ENCODE data around the gene HIVEP2. TPM values are rescaled to one million over a fixed set of nuclear protein-coding genes. Genes with fewer than 3 reads are reported as not detected.

HIVEP2 gene
- total and polyA plus RNA-seq, 7 experiments from 2014 or later, result 12.2 to 92.1 (median 51.5) TPM

DNA sequence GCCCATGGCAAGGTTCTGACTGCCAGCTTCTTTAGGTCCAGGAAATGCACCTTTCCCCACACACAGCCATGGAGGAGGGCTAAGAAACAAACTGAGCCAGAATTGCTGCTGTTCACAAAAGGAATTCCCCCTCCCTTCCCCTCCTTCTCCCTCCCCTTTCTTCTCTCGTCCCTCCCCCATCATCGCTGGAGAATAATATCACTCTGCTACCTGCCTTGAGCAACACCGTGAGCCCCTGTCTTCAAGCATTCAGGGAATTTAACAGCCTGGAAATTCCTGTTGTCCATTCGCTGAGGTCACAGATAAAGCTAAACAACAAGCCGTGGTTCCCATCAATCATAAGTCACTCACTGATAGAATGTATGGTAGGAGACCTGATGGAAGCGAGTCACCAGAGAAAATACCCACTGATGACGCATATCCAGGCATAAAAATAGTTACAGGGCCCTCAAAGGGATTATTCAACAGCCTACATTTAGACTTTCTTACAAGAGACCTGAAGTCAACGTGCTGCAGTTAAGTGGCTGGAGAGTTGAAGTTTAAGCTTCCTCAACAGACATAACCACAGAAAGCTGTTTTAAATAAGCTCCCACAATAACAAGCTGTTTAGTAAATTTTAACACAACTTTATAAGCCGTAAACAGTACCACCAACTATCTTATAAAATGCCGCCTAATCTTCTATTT lies 59.7 kb downstream of the HIVEP2 start:
- Mint-ChIP-seq H3K27me3 (no peaks in the 10 kb centered on the region), H3K9me3 (no peaks in the 10 kb centered on the region), H3K4me1 (peaks cover 45 to 99% (median 94%) of the 10 kb centered on the region in 7 donors), H3K36me3 (peaks cover 4 to 18% (median 13%) of the 10 kb centered on the region in 5 donors), H3K4me3 (peak overlapping the region; percentile 78 to 98 (median 94)), H3K27ac (peak overlapping the region; percentile 76 to 100 (median 99))
- CTCF ChIA-PET, result interaction anchor here (0.8 to 2.0 kb wide), 12 partner anchors 8 to 410 kb away, joined by 3 to 10 read pairs (median 5); no protein-coding TSS in a partner anchor
- POLR2A ChIA-PET, result interaction anchor here (0.6 to 7.4 kb wide), 24 partner anchors 9 to 124 kb away, joined by 3 to 96 read pairs (median 5); partner anchors contain the start of gene HIVEP2
- Histone ChIP-seq H3K27me3 (ENCODE audit: control insufficient read depth in 2 of 2, insufficient read depth in 2 of 2, low read length in 2 of 2) (no peaks in the 10 kb centered on the region), H3K4me1 (ENCODE audit: control insufficient read depth in 2 of 2, insufficient read depth in 2 of 2, low read length in 2 of 2) (peaks cover 52 to 62% of the 10 kb centered on the region in 2 donors), H3K36me3 (ENCODE audit: control insufficient read depth in 2 of 3, insufficient read depth in 3 of 3, low read length in 3 of 3) (no peaks in the 10 kb centered on the region), H3K27ac (ENCODE audit: low read depth, low read length) (peak overlapping the region; percentile 84), H3K9me3 (ENCODE audit: control insufficient read depth in 2 of 3, low read length in 3 of 3) (no peaks in the 10 kb centered on the region), H3K4me3 (ENCODE audit: low read length) (peak overlapping the region; percentile 44)
- DNase-seq (peak; percentile 28 to 91 (median 83)), ATAC-seq (peak; percentile 92)
- intact Hi-C loops (cut with micrococcal nuclease), result loop anchor here (1.0 to 10.0 kb wide), 20 partner anchors 11 to 741 kb away; partner anchors contain the start of genes NMBR (in 1 of the 2) and VTA1 (in 1 of the 2)

- ATAC-seq (no peak), DNase-seq (no peak)
- no peaks in the 10 kb centered on the region for H3K9me3 ChIP-seq (ENCODE audit: control insufficient read depth in 2 of 3, low read length in 3 of 3)
- H3K27ac Mint-ChIP-seq, result peak overlapping the region; percentile 76 to 100 (median 99)
- peaks cover 52 to 63% of the 10 kb centered on the region in 2 donors for H3K4me1 ChIP-seq (ENCODE audit: control insufficient read depth in 2 of 2, insufficient read depth in 2 of 2, low read length in 2 of 2)
- peaks cover 52 to 99% (median 94%) of the 10 kb centered on the region in 7 donors for H3K4me1 Mint-ChIP-seq
- ChIA-PET POLR2A (interaction anchor here (0.6 to 7.4 kb wide), 19 partner anchors 10 to 147 kb away, joined by 3 to 96 read pairs (median 6); partner anchors contain the start of gene HIVEP2), CTCF (interaction anchor here (0.7 to 2.9 kb wide), 9 partner anchors 11 to 409 kb away, joined by 3 to 17 read pairs (median 5); no protein-coding TSS in a partner anchor)
- H3K4me3 Mint-ChIP-seq, result peak overlapping the region; percentile 78 to 98 (median 94)
- no peaks in the 10 kb centered on the region for H3K9me3 Mint-ChIP-seq
- H3K4me3 ChIP-seq (ENCODE audit: low read length), result peak overlapping the region; percentile 44
- H3K36me3 ChIP-seq (ENCODE audit: control insufficient read depth in 2 of 3, insufficient read depth in 3 of 3, low read length in 3 of 3), result no peaks in the 10 kb centered on the region
- H3K27me3 ChIP-seq (ENCODE audit: control insufficient read depth in 2 of 2, insufficient read depth in 2 of 2, low read length in 2 of 2), result no peaks in the 10 kb centered on the region
- peak overlapping the region; percentile 84 for H3K27ac ChIP-seq (ENCODE audit: low read depth, low read length)
- intact Hi-C loops (cut with micrococcal nuclease), result loop anchor here (1.0 to 10.0 kb wide), 20 partner anchors 10 to 740 kb away; partner anchors contain the start of genes NMBR (in 1 of the 2) and VTA1 (in 1 of the 2)
- peaks cover 10 to 26% (median 20%) of the 10 kb centered on the region in 5 donors for H3K36me3 Mint-ChIP-seq
- H3K27me3 Mint-ChIP-seq, result no peaks in the 10 kb centered on the region
Measured at GRCh38 chr6:142884214-142885035, 60.6 kb downstream of the HIVEP2 start.

GRCh38 chr6:142883011-142883410 lies 62.0 kb downstream of the HIVEP2 start:
- Mint-ChIP-seq H3K4me1 (peaks cover 43 to 99% (median 92%) of the 10 kb centered on the region in 7 donors), H3K4me3 (peak overlapping the region in 8 of 10 donors; percentile 17 to 97 (median 75)), H3K27ac (peak overlapping the region in 8 of 9 donors; percentile 60 to 100 (median 91)), H3K27me3 (no peaks in the 10 kb centered on the region), H3K36me3 (peaks cover 11 to 29% (median 27%) of the 10 kb centered on the region in 5 donors), H3K9me3 (no peaks in the 10 kb centered on the region)
- intact Hi-C loops (cut with micrococcal nuclease), result loop anchor here in 1 of 2 donors (10.0 kb wide), 1 partner anchor 738 kb away; the partner anchor contains the start of genes NMBR and VTA1
- no peaks in the 10 kb centered on the region for H3K9me3 ChIP-seq (ENCODE audit: control insufficient read depth in 2 of 3, low read length in 3 of 3)
- H3K27me3 ChIP-seq (ENCODE audit: control insufficient read depth in 2 of 2, insufficient read depth in 2 of 2, low read length in 2 of 2), result no peaks in the 10 kb centered on the region
- no peak overlapping the region for H3K4me3 ChIP-seq (ENCODE audit: low read length)
- peaks cover 52 to 62% of the 10 kb centered on the region in 2 donors for H3K4me1 ChIP-seq (ENCODE audit: control insufficient read depth in 2 of 2, insufficient read depth in 2 of 2, low read length in 2 of 2)
- ATAC-seq, result no peak
- no peaks in the 10 kb centered on the region for H3K36me3 ChIP-seq (ENCODE audit: control insufficient read depth in 2 of 3, insufficient read depth in 3 of 3, low read length in 3 of 3)
- H3K27ac ChIP-seq (ENCODE audit: low read depth, low read length), result peak overlapping the region; percentile 84
- POLR2A ChIA-PET, result interaction anchor here (0.5 to 7.4 kb wide), 15 partner anchors 9 to 476 kb away, joined by 3 to 96 read pairs (median 5); no protein-coding TSS in a partner anchor
- CTCF ChIA-PET, result interaction anchor here (1.0 to 2.9 kb wide), 4 partner anchors 9 to 191 kb away, joined by 3 to 17 read pairs (median 4); no protein-coding TSS in a partner anchor
- no peak for DNase-seq

DNA sequence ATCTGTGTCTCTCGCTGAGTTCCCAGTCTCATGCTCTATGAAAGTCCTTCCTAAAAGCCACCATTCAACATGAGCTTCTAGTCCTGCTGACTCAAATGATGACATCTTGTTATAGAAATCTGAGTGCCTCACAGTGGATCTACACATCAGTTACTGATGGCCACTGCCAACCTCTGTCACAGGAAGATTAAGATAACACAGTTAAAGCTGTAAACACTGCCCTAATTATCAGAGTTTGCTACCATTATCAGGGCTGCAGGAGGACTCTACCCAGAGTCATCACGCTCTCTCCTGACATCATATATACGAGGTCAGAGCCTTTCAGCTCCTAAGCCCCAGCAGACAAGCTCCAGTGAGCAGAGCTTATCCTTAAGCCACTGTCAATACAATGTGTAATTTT lies 63.2 kb downstream of the HIVEP2 start:
- Histone ChIP-seq H3K27me3 (ENCODE audit: control insufficient read depth in 2 of 2, insufficient read depth in 2 of 2, low read length in 2 of 2) (no peaks in the 10 kb centered on the region), H3K36me3 (ENCODE audit: control insufficient read depth in 2 of 3, insufficient read depth in 3 of 3, low read length in 3 of 3) (no peaks in the 10 kb centered on the region), H3K4me3 (ENCODE audit: low read length) (no peak overlapping the region), H3K9me3 (ENCODE audit: control insufficient read depth in 2 of 3, low read length in 3 of 3) (no peaks in the 10 kb centered on the region), H3K27ac (ENCODE audit: low read depth, low read length) (peak overlapping the region; percentile 39), H3K4me1 (ENCODE audit: control insufficient read depth in 2 of 2, insufficient read depth in 2 of 2, low read length in 2 of 2) (peaks cover 46 to 50% of the 10 kb centered on the region in 2 donors)
- intact Hi-C loops (cut with micrococcal nuclease), result loop anchor here in 1 of 2 donors (10.0 kb wide), 1 partner anchor 737 kb away; the partner anchor contains the start of genes NMBR and VTA1
- Mint-ChIP-seq H3K9me3 (peaks cover 0 to 4% (median 0%) of the 10 kb centered on the region in 11 donors), H3K27me3 (no peaks in the 10 kb centered on the region), H3K27ac (peak overlapping the region in 8 of 9 donors; percentile 74 to 92 (median 82)), H3K36me3 (peaks cover 16 to 36% (median 35%) of the 10 kb centered on the region in 5 donors), H3K4me3 (peak overlapping the region in 4 of 10 donors; percentile 3 to 53 (median 24)), H3K4me1 (peaks cover 39 to 99% (median 90%) of the 10 kb centered on the region in 7 donors)
- DNase-seq (no peak), ATAC-seq (no peak)
- ChIA-PET CTCF (interaction anchor here (0.8 to 1.6 kb wide), 4 partner anchors 13 to 189 kb away, joined by 3 to 5 read pairs (median 4); no protein-coding TSS in a partner anchor), POLR2A (interaction anchor here (0.7 to 7.4 kb wide), 5 partner anchors 16 to 46 kb away, joined by 3 to 96 read pairs (median 5); no protein-coding TSS in a partner anchor)

DNA sequence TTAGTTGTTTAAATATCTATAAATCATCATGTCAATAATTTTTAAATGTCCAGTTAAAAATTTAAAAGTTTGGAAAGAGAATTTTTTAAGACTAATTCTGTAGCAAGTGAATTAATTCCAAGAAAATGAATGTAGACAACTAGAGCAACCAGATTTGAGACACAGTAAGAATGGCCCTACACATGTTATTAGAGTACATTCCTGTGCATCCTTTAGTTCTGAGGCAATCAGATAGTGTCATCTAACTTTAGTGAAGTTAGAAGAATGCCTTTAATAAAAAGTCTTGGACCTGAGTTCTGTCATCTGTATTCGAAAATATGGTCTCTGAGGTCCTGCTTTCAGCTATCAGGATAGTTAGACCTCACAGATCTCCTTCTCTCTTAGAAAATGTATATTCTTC lies 63.7 kb downstream of the HIVEP2 start:
- no peak for DNase-seq

More for the DNA sequence above, 63.7 kb downstream of the HIVEP2 start:
- Mint-ChIP-seq H3K4me1 (peaks cover 37 to 99% (median 90%) of the 10 kb centered on the region in 7 donors), H3K36me3 (peaks cover 16 to 36% (median 35%) of the 10 kb centered on the region in 5 donors), H3K27me3 (no peaks in the 10 kb centered on the region), H3K9me3 (peaks cover 0 to 4% (median 0%) of the 10 kb centered on the region in 11 donors), H3K4me3 (peak overlapping the region in 1 of 10 donors; percentile 53), H3K27ac (peak overlapping the region in 8 of 9 donors; percentile 74 to 92 (median 82))
- Histone ChIP-seq H3K9me3 (ENCODE audit: control insufficient read depth in 2 of 3, low read length in 3 of 3) (no peaks in the 10 kb centered on the region), H3K27me3 (ENCODE audit: control insufficient read depth in 2 of 2, insufficient read depth in 2 of 2, low read length in 2 of 2) (no peaks in the 10 kb centered on the region), H3K4me3 (ENCODE audit: low read length) (no peak overlapping the region), H3K4me1 (ENCODE audit: control insufficient read depth in 2 of 2, insufficient read depth in 2 of 2, low read length in 2 of 2) (peaks cover 42 to 45% of the 10 kb centered on the region in 2 donors), H3K36me3 (ENCODE audit: control insufficient read depth in 2 of 3, insufficient read depth in 3 of 3, low read length in 3 of 3) (no peaks in the 10 kb centered on the region), H3K27ac (ENCODE audit: low read depth, low read length) (peak overlapping the region; percentile 39)
- intact Hi-C loops (cut with micrococcal nuclease), result loop anchor here in 1 of 2 donors (10.0 kb wide), 1 partner anchor 736 kb away; the partner anchor contains the start of genes NMBR and VTA1
- ATAC-seq, result no peak
- ChIA-PET POLR2A (interaction anchor here (0.7 to 7.4 kb wide), 4 partner anchors 16 to 25 kb away, joined by 4 to 96 read pairs (median 20); no protein-coding TSS in a partner anchor), CTCF (interaction anchor here (1.1 to 1.3 kb wide), 2 partner anchors 13 to 132 kb away, joined by 4 to 5 read pairs; no protein-coding TSS in a partner anchor)

All from naive thymus-derived CD4-positive, alpha-beta T cell (primary cell).